NOMO-1 (cell line): ENCODE data around the gene SLC35E4.
"Not testable (repeated sequence)": the region's sequence is repeated elsewhere in the genome, so short reads cannot be mapped to it uniquely, and the experiment has no call there.

Experiments
- DNase-seq, 2 experiments: peaks; one replicate each; lab custom pipeline; 2025; ENCODE audit not compliant: unreplicated experiment in 2 of 2; lab: John Stamatoyannopoulos, UW

The SLC35E4 gene, protein sequence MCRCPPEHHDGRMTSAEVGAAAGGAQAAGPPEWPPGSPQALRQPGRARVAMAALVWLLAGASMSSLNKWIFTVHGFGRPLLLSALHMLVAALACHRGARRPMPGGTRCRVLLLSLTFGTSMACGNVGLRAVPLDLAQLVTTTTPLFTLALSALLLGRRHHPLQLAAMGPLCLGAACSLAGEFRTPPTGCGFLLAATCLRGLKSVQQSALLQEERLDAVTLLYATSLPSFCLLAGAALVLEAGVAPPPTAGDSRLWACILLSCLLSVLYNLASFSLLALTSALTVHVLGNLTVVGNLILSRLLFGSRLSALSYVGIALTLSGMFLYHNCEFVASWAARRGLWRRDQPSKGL

DNA sequence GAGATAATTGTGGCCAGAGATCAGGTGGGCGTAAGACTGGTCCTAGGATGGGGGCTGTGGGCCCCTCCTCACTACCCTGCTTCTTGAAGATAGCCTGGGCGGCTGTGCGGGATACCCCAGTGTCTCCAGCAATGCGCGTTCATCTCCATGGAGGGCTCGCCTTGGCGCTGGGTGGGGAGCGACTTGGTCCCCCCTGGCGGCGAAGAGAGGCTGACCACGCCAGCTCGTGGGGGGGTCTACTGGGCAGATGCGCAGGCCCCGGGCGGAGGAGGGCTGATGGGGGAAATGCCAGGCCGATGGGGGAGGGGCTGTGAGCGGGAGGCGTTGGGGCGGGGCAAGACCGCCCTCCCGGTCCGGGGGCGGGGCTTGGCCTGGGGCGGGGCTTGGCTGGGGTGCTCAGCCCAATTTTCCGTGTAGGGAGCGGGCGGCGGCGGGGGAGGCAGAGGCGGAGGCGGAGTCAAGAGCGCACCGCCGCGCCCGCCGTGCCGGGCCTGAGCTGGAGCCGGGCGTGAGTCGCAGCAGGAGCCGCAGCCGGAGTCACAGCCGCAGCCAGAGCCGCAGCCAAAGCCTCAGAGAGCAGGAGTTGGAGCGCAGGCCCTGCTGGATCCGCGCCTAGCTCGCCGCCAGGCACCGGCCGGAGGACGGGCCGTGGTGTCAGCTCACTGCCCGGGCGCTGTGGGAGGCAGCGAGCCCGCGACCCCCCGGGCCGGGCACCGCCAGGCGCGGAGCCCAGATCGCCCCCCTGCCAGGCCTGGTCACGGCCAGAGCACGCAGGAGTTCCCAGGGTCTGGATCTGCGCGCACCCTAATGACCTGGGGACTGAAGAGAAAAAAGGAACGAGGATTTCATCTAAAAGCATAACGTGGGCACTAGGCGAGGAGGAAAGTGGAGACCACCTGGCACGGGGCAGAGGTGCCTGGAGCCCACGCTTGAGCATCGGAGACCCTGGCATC lies at the start of gene SLC35E4:
Gene SLC35E4 (plus strand): TSS at position 509 of the 953 bp plus-strand sequence. CDS start 670 bp downstream, outside the sequence.
- DNase-seq, result peak; percentile 86 to 91

DNA sequence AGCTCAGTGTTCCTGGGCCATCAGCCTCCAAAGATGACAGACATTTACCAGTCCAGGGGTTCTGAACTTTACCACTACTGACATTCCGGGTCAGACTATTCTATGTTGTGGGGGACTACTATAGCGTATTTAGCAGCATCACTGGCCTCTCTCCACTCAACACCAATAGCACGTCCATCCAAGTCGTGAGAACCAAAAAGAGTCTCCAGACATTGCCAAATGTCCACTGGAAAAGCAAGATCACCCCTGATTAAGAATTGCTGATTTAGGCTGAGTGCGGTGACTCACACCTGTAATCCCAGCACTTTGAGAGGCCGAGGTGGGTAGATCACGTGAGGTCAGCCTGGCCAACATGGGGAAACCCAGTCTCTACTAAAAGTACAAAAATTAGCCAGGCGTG lies 49.2 kb upstream of the SLC35E4 start:
- no peak for DNase-seq

DNA sequence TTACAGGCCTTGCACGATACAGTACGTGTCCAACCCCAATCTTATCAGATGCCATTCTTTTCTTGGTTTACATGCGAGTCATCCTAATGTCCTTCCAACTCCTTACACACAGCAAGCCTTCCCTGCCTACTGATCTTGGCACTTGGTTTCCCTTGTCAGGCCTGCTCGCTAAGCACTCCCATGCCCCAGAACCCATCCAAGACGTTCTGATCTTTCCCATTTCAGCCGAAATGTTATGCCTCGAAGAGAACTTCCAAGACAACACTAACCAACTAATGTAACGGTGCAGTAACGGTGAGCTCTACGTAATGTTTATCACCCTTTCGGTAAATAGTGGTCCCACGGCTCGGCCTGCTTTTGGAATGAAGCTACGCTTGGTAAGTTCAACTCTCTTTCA lies 44.4 kb upstream of the SLC35E4 start:
- no peak for DNase-seq

DNA sequence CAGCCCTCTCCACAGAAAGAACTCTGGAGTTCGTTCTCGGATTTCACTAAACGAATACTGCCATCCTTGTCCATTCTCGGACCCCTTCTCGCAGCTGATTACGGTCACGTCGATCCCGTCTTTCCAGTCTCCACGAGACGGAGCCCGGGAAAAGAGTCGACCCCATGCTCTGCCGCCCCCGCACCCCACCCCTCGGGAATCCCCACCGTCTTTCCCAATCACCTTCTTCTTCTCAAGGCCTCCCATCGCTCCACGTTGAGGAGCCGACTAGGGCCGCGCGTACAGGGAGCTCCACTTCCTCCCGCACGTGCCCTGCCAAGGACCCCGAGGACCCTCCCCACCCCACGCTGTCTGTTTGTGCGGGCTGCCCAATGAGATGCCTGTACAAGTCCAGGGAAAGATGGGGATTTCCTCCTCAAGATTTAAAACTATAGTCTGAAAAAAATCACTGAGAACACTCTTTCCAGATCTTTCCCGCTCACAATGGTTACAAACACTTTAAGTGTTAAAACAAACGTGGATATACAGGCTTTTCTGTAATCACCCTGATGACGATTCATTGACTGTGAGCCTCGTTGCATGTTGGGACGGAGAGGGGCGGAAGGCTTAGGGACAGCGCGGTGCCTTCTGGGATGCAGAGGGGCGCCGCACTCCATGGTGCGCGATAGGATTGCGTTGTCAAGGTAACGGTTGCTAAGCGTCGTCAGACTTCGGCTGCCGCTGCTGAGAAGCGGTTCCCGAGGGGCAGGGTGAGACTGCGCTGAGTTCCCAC lies 43.8 kb upstream of the SLC35E4 start, which contains the start of gene PES1:
Gene PES1 (minus strand): TSS at position 323 of the 772 bp plus-strand sequence. CDS start 77 bp downstream, at position 246.
- peak; percentile 92 to 97 for DNase-seq

DNA sequence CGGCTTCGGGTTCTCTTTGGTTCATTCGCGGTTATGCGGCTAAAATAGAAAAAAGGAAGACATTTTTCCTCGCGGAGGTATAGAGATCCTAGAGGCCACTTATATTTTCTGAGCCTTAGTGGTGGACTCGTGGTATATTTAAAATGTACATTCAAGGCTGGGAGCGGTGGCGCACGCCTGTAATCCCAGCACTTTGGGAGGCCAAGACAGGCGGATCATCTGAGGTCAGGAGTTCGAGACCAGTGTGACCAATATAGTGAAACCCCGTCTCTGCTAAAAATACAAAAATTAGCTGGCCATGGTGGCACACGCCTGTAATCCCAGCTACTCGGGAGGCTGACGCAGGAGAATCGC lies 43.2 kb upstream of the SLC35E4 start:
- DNase-seq, result not testable (repeated sequence)

DNA sequence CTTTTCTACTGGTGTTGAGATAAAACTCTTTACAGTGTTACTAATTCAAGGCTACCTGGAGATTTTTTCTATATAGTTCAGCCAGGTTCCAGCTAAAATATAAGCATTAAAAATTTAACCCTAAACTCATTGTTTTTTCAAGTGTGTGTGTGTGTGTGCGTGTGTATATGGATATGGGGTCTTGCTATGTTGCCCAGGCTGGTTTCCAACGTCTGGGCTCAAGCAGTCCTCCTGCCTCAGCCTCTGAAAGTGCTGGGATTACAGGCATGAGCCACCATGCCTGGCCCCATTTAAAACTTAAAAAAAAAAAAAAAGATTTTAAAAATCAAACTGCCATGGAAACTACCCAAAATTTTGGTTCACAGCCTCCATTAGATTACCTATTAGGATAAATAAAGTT lies 39.4 kb upstream of the SLC35E4 start:
- DNase-seq, result no peak

DNA sequence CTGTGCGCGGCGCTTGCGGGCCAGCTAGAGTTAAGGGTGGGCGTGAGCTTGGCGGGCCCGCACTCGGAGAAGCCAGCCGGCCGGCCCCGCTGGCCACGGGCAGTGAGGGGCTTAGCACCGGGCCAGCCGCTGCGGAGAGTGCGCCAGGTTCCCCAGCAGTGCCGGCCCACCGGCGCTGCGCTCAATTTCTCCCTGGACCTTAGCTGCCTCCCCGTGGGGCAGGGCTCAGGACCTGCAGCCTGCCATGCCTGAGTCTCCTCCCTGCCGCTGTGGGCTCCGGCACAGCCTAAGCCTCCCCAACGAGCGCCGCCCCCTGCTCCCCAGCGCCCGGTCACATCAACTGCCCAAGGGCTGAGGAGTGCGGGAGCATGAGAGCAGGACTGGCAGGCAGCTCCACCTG lies 38.7 kb upstream of the SLC35E4 start:
- DNase-seq, result no peak

DNA sequence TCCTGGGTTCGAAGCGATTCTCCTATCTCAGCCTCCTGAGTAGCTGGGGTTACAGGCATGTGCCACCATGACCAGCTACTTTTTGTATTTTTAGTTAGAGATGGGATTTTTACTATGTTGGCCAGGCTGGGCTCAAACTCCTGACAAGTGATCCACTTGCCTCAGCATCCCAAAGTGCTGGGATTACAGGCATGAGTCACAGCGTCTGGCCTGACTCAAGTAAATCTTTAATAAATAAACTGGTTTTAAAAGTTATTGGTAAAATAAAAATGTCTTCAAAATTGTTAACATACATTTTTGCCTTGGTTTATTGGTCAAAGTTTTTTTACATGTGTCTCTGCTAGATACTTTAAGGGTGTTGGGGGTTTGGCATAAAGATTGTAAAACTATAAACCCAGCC lies 36.6 kb upstream of the SLC35E4 start:
- no peak for DNase-seq

DNA sequence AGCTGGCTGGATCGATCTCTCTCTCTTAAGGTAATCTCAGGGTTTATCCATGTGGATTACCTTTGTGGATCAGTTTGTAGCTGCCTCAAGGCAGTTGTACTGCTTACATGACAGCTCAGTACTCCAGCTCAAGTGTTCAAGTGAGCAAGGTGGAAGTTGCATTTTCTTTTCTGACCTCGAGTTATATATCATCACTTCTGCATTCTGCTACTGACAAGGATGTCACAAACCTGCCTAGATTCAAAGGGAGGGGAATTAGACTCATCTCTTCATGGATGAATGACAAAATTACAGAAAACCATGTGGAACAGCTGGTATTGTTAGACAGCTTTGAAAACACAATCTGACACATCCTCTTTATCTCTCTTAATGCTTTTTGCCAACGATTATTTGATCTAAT lies 34.7 kb upstream of the SLC35E4 start:
- DNase-seq, result peak; percentile 4 to 65

DNA sequence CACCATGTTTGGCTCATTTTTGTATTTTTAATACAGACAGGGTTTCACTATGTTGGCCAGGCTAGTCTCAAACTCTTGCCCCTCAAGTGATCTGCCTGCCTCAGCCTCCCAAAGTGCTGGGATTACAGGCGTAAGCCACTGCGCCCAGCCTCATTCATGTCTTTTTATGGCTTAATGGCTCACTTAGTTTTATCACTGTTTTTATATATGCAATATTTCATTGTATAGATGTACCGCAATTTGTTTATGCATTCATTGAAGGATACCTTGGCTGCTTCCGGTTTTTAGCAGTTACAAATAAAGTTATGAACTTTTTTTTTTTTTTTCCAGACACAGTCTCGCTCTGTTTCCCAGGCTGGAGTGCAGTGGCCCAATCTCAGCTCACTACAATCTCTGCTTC lies 34.1 kb upstream of the SLC35E4 start:
- DNase-seq, result no peak

DNA sequence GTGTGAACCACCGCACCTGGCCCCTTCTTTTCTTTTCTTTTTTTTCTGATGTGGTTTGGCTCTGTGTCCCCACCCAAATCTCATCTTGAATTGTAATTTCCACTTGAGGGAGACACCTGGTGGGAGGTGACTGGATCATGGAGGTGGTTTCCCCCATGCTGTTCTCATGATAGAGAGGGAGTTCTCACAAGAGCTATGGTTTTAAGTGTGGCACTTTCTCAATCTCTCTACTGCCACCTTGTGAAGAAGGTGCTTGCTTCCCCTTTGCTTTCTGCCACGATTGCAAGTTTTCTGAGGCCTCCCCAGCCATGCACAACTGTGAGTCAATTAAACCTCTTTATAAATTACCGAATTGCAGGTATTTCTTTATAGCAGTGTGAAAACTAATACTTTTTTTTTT lies 33.5 kb upstream of the SLC35E4 start:
- DNase-seq, result peak; percentile 5 to 49

DNA sequence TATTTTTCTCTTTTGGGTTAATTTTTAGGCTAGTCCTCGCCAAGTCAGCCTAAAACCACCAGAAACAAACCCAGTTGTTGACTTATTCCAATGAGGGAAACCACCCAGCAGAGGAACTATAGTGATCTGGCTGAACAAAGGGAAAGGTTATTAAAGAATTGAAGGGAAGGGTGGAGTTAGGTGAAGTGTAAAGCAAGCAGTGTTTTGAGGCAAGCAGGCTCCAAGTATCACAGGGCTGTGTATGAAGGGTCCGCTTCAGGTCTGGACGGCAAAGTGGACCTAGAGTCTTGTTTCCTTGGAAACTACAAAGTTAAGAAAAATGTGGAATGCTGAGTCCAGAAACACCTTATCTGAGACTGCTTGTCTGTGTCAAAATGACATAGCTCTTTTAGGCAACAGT lies 31.8 kb upstream of the SLC35E4 start:
- no peak for DNase-seq

DNA sequence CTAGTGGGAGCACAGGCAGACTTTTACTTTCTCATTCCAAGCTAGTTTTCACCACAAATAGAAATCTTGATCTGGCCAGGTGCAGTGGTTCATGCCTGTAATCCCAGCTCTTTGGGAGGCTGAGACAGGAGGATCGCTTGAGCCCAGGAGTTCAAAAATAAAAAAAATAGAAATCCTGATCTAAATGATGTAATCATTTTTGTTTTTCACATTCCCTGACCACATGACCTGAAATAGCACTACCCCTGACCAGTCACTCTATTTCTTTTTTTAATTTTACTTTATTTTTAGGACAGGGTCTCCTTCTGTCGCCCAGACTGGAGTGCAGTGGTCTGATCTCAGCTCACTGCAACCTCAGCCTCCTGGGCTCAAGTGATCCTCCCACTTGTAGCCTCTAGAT lies 30.9 kb upstream of the SLC35E4 start:
- DNase-seq, result no peak

DNA sequence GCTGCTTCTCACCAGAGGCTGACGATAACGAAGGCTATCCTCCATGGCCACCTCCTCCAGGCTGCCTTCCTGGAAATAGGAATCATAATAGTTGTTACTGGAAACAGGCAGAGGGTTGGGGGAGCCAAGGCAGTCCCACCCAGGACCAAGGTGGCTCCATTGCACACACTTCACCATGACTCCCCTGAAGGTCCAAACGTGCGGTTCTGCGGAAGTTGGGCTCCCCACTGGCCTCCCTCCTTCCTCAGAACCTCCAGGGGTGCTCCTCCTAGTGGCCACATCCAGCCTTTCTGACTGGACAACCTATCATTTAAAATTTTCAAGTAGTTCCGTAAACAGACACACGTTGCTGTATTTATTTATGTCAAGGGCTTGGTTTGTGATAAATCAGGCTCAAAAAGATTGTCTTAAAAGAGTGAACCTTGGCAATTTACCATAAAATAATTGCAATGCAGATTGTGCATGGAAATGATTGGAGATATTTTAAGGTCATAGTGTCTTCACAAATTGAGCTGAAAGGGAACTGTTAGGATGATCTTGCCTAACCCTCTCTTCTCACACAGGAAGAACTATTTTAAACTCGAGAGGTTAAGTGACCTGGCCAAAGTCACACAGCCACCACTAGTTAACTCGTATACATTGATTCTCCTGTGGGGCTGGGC lies 30.0 kb upstream of the SLC35E4 start:
- peak; percentile 46 to 71 for DNase-seq

DNA sequence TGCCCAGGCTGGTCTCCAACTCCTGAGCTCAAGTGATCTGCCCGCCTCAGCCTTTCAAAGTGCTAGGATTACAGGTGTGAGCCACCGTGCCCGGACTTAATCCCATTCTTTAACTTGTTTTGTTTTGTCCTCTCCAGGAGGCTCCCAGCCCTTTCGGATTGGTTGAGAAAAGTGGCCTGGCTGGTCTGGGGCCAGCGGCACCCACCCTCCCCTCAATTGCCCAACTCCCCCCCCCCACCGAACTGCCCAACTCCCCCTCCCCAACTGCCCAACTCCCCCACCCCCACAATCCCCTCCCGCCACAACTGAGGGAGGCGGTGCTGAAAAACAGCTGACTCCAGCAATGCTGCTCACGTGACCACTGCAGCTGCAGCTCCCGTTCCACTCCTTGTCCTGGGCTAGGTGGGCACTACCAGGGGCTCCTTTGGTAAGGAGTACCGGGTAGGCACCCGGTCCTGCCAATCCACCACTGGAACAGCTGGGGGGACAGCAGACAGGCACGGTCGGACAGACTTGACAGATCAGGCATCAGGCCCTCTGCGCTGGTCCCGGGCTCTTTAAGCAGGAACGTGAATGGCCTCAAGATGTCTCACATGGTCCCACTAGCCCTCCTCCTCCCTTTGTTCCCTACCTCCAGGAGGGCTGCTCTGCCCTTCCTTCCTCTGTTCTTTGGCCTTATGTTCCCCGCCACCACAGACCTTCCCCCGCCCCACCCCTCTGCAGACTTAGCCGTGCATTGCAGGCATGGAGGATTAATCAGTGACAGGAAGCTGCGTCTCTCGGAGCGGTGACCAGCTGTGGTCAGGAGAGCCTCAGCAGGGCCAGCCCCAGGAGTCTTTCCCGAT lies 28.9 kb upstream of the SLC35E4 start, which contains the start of gene TCN2:
Gene TCN2 (plus strand): TSS at position 720 of the 845 bp plus-strand sequence. CDS start 158 bp downstream, outside the sequence.
- peak; percentile 48 to 52 for DNase-seq

DNA sequence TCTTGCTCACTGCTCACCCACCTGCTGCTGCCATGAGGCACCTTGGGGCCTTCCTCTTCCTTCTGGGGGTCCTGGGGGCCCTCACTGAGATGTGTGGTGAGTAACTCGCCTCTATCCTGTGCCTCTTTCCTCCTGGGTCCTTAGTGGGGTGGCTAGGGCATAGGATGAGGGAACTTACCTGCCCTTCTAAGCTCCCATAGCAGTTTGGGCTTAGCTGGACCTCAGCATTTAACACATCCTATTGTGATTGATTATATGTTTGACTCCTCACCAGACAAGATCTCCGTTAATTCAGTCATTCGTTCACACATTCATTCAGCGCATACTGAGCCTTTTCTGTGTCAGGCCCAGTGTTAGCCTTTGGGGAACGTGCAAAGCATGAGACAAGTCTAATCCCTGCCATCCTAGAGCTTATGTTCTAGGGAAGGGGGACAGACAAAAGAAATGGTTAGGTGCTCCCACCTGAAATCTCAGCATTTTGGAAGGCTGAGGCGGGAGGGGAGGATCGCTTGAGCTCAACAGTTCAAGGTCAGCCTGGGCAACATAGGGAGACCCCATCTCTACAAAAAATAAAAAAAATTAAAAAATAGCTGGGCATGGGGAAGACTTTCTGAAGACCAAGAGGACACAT lies 28.2 kb upstream of the SLC35E4 start:
- DNase-seq, result no peak

DNA sequence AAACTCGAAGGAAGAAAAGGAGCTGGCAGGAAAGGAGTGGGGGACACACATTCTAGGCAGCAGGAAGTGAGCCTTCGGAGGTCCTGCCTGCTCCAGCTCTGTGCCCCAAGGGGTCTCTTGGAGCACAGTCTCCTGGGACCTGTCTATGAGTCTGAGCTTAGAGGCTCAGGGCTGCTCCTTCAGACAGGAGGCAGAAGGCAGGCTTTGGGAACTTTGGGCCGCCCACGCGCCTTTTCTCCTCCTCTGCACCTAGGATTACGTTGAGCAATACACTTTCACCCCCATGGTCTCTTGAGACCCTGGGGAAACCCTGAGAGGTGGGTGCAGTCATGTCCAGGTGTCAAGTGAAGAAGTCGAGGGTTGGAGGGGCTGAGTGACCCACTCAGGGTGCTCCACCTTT lies 27.6 kb upstream of the SLC35E4 start:
- no peak for DNase-seq

DNA sequence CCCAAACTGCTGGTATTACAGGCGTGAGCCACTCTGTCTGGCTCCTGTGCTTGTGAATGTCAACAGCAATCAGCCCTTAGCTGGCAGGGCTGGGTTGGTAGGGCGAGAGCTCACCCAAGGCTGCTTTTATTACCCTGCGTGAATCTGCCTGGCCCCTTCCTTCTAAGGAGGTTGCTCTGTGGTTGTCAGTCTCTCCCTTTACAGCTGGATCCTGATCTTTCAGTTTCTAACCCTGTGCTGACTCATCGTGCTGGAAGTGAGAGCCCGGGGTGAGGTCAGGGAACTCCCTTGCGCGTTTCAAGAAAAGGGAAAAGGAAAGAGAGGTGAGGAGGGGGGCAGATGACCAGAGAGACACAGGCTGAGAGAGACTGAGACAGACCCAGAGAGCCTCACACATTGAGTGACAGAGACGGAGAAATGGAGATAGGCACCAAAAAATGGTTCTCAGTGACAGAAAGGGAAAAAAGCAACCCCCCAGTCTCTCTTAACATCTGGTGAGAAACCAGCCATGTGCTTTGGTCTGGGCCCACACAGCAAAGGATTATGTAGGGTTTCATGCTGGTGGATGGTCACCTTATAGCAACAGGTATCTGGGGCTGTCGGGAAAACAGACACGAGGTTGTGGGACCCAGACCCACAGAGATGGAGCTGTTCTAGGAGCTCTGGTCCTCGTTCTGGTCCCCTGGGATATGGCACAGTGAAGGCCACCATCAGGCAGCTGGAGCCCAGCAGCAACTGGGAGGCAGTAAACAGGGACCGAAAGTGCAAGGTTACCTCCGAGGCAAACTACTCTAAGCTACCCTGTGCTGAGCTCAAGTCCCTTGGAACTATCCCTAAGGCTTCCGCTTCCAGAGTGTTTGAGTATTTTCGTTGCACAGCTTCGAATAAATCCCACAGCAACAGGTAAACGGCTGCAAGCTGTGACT lies 26.1 kb upstream of the SLC35E4 start:
- peak; percentile 77 to 89 for DNase-seq
